Measurements from ENCODE around the gene UGDH.
"Not testable (repeated sequence)": the region's sequence is repeated elsewhere in the genome, so short reads cannot be mapped to it uniquely, and the experiment has no call there.

Gene UGDH

DNA sequence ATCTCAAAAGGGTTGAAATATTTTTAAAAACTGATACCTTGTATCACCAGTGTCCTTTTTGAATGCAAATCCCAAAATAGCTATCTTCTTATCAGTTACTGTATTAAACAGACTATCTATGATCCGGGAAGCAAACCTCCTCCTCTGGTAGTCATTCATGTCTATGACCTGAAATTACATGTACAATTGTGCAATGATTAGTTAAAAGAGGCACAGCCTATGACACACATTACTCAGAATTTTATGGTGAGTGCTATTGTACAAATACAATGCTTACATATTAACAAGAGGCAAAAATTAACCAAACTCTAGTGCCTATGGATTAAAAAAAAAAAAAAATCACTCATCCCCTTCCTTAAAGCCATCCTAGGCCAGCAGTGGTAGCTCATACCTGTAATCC lies 21.7 kb downstream of the UGDH start:
- Histone ChIP-seq H3K27ac (no peak overlapping the region), H3K27me3 (replicated peaks) (no peaks in the 10 kb centered on the region), H3K36me3 (replicated peaks) (peaks cover 79% of the 10 kb centered on the region), H3K4me3 (ENCODE audit: low read depth, low read length) (no peak overlapping the region)
- TF ChIP-seq, protein P1, sequence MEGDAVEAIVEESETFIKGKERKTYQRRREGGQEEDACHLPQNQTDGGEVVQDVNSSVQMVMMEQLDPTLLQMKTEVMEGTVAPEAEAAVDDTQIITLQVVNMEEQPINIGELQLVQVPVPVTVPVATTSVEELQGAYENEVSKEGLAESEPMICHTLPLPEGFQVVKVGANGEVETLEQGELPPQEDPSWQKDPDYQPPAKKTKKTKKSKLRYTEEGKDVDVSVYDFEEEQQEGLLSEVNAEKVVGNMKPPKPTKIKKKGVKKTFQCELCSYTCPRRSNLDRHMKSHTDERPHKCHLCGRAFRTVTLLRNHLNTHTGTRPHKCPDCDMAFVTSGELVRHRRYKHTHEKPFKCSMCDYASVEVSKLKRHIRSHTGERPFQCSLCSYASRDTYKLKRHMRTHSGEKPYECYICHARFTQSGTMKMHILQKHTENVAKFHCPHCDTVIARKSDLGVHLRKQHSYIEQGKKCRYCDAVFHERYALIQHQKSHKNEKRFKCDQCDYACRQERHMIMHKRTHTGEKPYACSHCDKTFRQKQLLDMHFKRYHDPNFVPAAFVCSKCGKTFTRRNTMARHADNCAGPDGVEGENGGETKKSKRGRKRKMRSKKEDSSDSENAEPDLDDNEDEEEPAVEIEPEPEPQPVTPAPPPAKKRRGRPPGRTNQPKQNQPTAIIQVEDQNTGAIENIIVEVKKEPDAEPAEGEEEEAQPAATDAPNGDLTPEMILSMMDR (IDR thresholded peaks at IDR 0.05; ENCODE audit: low read depth, low read length, missing control alignments) = no peak
- no peak for DNase-seq
- in situ Hi-C loops (cut with HindIII; ENCODE audit: low pct_ligation_motif_present, low sequenced_read_pairs) = no loop called here

DNA sequence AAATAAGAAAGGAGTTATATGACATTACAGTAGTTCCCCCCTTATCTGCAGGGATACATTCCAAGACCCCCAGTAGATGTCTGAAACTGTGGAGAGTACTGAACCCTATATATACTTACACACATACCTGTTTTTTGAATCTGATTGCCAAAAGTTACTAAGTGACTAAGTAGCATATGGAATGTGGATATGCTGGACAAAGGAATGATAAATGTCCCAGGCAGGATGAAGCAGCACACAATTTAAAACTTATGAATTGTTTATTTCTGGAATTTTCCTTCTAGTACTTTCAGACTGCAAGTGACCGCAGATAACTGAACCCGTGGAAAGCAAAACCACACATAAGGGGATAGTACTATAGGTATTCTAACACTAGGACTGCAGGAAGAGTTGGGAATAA lies 22.7 kb downstream of the UGDH start:
- Histone ChIP-seq H3K4me3 (ENCODE audit: low read depth, low read length) (no peak overlapping the region), H3K27me3 (replicated peaks) (no peaks in the 10 kb centered on the region), H3K36me3 (replicated peaks) (peaks cover 79% of the 10 kb centered on the region), H3K27ac (peak overlapping the region; percentile 2)
- TF ChIP-seq, protein P1 (IDR thresholded peaks at IDR 0.05; ENCODE audit: low read depth, low read length, missing control alignments) = no peak
- no peak for DNase-seq
- in situ Hi-C loops (cut with HindIII; ENCODE audit: low pct_ligation_motif_present, low sequenced_read_pairs) = no loop called here

DNA sequence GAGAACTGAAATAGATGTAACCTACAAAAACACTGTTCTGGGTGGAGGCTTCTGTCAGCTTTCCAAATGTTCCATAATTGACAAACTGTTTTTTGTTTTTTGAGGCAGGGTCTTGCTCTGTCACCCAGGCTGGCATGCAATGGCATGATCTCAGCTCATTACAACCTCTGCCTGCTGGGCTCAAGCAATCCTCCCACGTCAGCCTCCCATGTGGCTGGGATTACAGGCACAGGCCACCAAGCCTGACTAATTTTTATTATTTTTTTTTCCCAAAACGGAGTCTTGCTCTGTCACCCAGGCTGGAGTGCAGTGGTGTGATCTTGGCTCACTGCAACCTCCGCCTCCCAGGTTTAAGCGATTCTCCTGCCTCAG lies 24.6 kb downstream of the UGDH start:
- H3K27ac ChIP-seq = peak overlapping the region; percentile 98
- H3K36me3 ChIP-seq (replicated peaks) = peaks cover 72% of the 10 kb centered on the region
- peak; percentile 62 for DNase-seq
- H3K4me3 ChIP-seq (ENCODE audit: low read depth, low read length); in situ Hi-C loops (cut with HindIII; ENCODE audit: low pct_ligation_motif_present, low sequenced_read_pairs); H3K27me3 ChIP-seq (replicated peaks): not testable (repeated sequence)

DNA sequence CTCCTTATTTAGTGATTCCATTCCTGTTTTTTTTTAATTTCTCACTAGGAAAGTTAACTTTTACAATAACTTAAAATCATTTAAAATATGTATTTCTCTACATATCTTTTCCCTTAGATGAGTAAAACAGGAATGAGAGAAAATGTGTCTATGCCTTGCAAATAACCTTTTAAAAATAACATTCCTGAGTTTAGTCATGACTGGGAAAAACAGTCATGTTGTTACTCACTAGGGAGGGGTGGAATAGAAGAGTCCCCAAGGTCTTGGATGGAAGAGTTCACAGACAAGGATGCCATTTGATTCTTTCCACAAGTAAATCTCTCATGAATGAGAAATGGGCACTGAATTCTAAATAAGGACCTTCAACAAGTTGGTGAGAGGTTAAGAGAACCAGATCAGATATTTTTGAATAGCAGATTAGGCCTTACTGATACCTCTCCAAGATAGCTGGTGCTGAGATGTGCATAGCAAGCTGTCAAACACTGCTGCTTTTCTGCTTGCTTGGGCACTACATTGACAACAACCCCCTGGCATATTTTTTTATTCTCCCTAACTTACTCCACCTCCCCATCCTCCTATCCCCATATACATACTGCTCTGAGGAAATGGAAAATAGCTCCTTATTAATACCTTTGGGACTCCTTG lies 25.1 kb downstream of the UGDH start:
- in situ Hi-C loops (cut with HindIII; ENCODE audit: low pct_ligation_motif_present, low sequenced_read_pairs) = no loop called here
- TF ChIP-seq, protein P1 (IDR thresholded peaks at IDR 0.05; ENCODE audit: low read depth, low read length, missing control alignments) = no peak
- peak overlapping the region; percentile 98 for H3K27ac ChIP-seq

DNA sequence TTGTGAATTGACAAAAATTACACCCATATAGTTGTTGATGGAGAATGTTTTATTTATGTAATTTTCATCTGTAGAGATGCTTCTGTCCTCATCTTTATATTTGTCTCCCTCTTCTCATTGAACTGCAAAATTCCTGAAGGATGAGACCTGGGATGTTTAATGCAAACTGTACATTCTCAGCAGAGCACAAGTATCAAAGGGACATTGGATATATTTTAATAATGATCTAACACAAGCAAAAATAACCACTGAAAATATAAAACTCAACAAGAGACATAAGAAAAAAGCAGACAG lies 28.6 kb downstream of the UGDH start:
- in situ Hi-C loops (cut with HindIII; ENCODE audit: low pct_ligation_motif_present, low sequenced_read_pairs) = no loop called here
- H3K27ac ChIP-seq = no peak overlapping the region
- TF ChIP-seq, protein P1 (IDR thresholded peaks at IDR 0.05; ENCODE audit: low read depth, low read length, missing control alignments) = no peak
- no peaks in the 10 kb centered on the region for H3K27me3 ChIP-seq (replicated peaks)
- peaks cover 42% of the 10 kb centered on the region for H3K36me3 ChIP-seq (replicated peaks)
- H3K4me3 ChIP-seq (ENCODE audit: low read depth, low read length) = no peak overlapping the region
- DNase-seq = no peak

More for the DNA sequence above, 25.1 kb downstream of the UGDH start:
- DNase-seq = peak; percentile 65
- Histone ChIP-seq H3K36me3 (replicated peaks) (peaks cover 67% of the 10 kb centered on the region), H3K27me3 (replicated peaks) (no peaks in the 10 kb centered on the region), H3K4me3 (ENCODE audit: low read depth, low read length) (no peak overlapping the region)

DNA sequence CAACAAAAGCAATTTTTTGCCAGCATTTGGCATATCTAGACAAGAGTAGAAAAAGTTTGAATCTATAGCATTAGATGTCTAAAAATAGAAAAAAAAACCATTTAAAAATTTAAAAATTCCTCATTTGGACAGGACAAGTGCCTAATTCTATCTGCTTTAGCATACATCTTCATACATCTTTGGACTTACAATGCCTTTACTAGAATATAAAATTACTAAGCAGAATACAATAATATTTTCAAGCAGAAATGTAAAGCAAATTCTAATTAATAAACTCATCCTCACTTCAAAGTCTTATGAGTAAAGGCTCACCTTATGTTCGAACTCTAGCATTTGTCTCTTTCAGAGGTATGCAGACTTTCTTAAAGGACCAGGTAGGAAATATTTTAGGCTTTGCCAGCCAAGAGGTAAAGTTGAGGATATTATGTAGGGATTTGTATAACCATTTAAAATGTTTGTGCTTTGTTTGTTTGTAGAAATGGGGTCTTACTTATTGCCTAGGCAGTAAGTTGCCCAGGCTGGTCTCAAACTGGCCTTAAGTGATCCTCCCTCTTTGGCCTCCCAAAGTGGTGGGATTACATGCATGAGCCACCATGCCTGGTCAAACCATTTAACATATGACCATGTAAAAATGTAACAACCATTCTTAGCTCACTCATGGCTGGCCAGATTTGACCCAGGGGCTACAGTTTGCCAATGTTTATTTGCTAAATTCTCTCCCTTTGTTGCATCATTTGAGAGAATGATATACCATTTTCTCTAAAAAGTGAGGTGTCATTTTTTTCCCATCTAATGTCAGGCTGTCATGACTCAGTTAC lies 29.1 kb downstream of the UGDH start:
- no peak overlapping the region for H3K4me3 ChIP-seq (ENCODE audit: low read depth, low read length)
- in situ Hi-C loops (cut with HindIII; ENCODE audit: low pct_ligation_motif_present, low sequenced_read_pairs) = no loop called here
- peaks cover 36% of the 10 kb centered on the region for H3K36me3 ChIP-seq (replicated peaks)
- no peaks in the 10 kb centered on the region for H3K27me3 ChIP-seq (replicated peaks)
- TF ChIP-seq, protein P1 (IDR thresholded peaks at IDR 0.05; ENCODE audit: low read depth, low read length, missing control alignments) = no peak
- no peak for DNase-seq
- no peak overlapping the region for H3K27ac ChIP-seq
